Measurements from ENCODE around the gene ZBTB33.

Gene ZBTB33

DNA sequence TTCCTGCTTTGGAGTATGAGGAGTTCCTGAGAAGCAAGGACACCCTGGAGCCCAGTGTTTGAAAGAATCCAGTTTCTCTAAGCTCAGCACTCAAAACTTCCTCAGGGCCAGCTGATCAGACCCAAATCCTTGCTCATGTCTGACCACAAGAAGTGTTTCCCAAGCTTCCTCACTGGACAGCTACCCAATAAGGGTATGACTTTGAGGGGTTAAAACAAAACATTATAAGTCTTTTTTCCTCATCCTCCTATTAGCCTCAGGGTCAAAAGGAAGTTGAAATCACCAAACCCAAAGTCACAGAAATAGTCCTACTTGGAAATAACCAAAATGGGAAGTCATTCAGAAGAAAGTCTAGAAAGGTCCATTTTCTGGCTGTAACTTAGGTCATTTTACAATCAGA, 13.7 kb downstream of the ZBTB33 start:
- no peak for DNase-seq

DNA sequence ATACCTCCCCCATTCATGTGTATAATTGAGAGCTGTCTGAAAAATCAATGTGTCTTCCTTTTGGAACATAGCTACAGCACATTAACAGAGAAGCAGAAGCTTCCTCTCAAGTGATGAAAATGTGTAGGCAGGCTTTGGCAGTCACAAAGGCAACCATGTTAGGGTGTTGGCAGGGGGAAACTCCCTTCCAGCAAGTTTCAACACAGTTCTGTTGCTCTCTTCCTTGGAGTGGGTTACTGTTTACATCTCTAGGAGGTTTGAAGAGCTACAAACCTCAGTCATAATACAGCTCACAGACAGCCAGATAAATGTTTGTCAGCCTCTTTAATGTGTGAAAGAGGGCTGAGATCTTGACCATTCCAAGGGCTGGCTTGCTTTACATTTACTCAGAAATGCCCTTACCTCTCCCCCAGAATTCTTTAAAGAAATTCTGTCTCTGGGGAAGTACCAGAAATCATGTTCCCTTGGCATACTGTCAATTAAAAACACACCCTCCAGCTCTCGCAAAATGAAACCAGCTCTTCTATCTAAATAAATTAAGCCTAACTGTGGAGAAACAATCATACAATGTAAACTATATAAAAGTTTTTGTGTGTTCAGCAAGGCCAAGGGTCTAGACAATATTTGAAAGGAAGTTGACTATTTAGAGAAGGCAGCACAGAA, 18.9 kb downstream of the ZBTB33 start:
- peak; percentile 44 for DNase-seq

GRCh38 chrX:120270567-120270966, 20.0 kb downstream of the ZBTB33 start:
- DNase-seq, result no peak

- DNase-seq, result no peak
Observed at GRCh38 chrX:120271218-120271617, 20.6 kb downstream of the ZBTB33 start.

DNA sequence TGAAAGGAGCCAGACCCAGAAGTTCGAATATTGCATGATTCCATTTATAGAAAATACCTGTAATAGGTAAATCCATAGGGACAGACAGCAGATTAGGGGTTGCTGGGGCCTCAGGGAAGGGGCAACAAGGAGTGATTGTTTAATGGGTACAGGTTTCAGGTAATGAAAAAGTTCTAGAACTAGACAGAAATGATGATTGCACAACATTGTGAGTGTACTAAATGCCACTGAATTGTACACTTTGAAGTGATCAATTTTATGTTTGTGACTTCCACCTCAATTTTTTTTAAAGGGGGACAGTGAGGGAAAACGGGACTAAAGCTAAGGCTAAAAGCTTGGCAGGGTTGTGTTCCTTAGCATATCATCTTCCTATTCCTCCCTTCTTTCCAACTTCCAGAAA, 23.5 kb downstream of the ZBTB33 start:
- DNase-seq, result no peak

- DNase-seq, result no peak
Observed at GRCh38 chrX:120274958-120275357, 24.3 kb downstream of the ZBTB33 start.

GRCh38 chrX:120281021-120281624, 30.5 kb downstream of the ZBTB33 start:
- DNase-seq, result no peak

GRCh38 chrX:120281761-120282160, 31.1 kb downstream of the ZBTB33 start:
- no peak for DNase-seq

DNA sequence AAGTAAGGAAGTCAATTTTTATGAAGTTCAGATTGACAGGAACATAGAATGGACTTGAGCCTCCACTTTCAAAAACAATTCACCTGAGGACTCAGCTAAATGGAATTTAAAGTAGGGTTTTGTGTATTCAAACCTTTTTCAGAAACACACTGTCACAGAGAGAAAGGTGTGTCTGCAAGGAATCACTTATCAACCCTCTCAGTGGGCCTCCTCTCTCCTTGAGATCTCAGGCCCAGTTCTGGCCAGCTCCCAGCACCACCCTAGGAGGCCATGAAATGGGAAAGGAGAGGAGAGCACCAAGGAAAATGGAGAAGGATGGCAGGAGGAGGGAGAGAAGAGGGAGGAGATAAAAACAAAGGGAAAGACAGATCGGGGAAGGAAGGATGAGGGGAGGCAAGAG, 32.1 kb downstream of the ZBTB33 start:
- no peak for DNase-seq

DNA sequence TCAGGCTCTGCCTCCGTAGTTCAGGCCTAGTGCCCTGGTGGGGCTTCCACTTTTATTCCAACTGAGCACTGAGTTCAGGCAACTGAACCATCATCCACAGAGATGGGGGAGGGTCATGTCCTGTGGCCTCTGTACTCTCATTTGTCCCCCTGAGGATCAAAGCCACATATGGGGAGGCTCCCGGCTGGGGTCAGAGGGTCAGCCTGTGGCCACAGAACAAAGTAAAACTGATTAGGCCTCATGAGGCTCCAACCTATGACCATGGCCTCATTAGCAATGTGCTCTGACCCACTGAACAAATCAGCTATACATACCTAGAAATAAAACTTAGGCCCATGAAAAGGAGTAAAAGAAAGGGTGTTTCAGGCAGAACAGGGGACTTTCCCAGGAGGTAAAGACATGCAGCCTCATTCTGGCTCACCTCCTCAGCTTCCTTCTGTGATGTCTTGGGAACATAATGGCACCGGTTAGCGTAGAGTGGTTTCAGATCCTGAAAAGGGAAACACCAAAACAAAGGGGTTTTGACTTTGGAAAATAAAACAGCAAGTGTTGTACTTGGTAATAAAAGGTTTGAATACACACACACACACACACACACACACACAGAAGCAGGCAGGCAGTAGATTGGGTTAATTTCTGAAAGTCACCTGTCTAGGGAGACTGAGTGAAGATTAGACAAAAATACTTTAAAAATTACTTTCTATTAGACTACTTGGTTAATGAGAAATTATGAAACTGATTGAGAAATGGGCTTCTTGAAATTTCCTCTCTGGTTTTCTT, 36.3 kb downstream of the ZBTB33 start:
- no peak for DNase-seq

DNA sequence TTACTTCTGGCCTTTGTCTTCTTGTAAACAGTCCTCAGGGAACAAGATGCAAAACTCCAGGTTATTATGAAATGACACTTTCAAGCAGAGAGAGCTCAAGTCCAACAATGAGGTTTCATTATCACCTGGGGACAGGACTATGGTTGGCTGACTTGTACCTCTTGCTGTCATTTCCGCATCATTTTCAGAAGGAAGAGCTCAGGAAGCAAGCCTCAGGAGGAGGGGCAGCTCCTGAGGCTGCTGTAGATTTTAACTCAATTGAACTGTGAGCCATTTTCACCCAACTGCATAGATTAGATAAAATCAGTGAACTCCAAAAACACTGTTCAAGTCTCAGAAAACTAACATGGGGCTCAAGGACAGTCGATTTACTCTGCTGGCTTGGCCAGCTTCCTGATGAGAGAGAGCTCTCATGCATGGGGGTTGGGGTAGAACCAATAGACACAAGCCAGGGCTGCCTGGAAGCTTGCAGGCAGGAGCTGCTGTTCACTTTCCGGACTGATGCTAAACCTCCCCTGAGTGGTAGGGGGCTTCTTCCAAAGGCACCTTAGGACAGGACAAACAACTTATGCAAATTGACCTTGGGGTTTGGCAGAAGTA, 37.0 kb downstream of the ZBTB33 start:
- DNase-seq, result no peak

- DNase-seq, result no peak
Observed at GRCh38 chrX:120290107-120290506, 39.5 kb downstream of the ZBTB33 start.

- DNase-seq, result no peak
Observed at GRCh38 chrX:120291211-120291610, 40.6 kb downstream of the ZBTB33 start.

- DNase-seq, result no peak
Observed at GRCh38 chrX:120293015-120293414, 42.4 kb downstream of the ZBTB33 start.

- no peak for DNase-seq
Observed at GRCh38 chrX:120294651-120295050, 44.0 kb downstream of the ZBTB33 start.

GRCh38 chrX:120297923-120298322, 47.3 kb downstream of the ZBTB33 start:
- DNase-seq, result no peak

GRCh38 chrX:120299928-120300327, 49.3 kb downstream of the ZBTB33 start:
- DNase-seq, result no peak

GRCh38 chrX:120301497-120301896, 50.9 kb downstream of the ZBTB33 start:
- no peak for DNase-seq

DNA sequence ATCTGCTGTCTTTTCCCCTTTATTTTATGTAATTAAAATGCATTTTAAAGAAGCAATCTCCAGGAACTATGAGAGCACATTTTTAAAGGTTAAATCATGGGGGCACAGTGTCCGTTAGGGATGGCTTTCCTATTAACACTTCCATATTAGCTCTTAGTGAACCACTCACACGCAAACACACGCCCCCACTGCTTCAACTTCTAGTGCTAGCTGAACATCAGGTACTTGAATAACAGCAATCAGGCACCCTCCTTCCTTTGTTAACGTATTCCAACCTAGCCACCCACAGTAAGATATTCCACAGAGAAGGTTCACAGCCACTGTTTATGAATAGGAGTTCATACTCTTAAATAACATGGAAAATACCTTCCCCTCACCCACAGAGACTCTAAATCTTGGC, 51.3 kb downstream of the ZBTB33 start:
- DNase-seq, result no peak

- DNase-seq, result peak; percentile 72
Observed at GRCh38 chrX:120302434-120302833, 51.8 kb downstream of the ZBTB33 start.

GRCh38 chrX:120304256-120304655, 53.6 kb downstream of the ZBTB33 start:
- DNase-seq, result no peak

DNA sequence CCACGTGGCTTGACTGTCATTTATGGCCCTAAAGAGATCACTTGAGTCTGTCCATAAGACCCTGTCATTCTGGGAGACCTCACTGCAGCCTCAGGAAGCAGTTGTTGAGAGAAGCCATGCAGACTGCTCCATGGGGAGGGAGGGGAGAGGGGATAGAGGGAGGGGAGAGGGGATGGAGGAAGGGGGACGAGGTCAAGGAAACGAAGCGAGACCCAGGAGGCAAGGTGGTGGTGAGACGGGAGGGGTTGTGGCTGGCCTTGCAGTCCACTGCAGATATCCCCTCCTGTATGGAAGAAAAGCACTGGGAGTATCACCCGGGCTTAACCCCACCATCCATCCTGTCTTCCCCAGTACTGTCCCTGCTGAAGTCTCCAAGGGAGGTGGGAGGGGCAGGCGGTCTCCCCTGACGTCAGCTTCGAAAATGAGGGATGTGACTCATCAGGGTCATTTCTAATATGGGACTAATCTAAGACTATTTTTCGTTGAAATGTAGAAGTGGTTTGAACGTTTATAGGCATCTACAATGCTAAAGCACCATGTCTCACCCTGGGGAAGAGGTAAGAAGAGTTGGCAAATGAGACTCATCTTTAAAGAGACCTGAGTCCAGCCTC, 55.0 kb downstream of the ZBTB33 start:
- no peak for DNase-seq

- no peak for DNase-seq
Observed at GRCh38 chrX:120306630-120307029, 56.0 kb downstream of the ZBTB33 start.

All from CD4-positive, alpha-beta T cell treated with Interleukin-15 for 1 hour (primary cell).